H9 (cell line): ENCODE data around the gene URB1. TPM values are rescaled to one million over a fixed set of nuclear protein-coding genes. Genes with fewer than 3 reads are reported as not detected.
A peak's percentile ranks its signal among the peaks of the same experiment; 100 is the strongest.

Source experiments
- DNase-seq: peaks from one replicate; pipeline ENCODE4 v3.0.0-alpha.2; 2017
- H2AFZ ChIP-seq: one replicate; pipeline ENCODE4 v1.6.1; 2013; ENCODE audit warnings: mild to moderate bottlenecking, low read length, control low read depth, moderate library complexity
- H2AK5ac ChIP-seq: 2 replicates; pipeline ENCODE4 v1.6.1; 2013; ENCODE audit warnings: low read length, control low read depth, mixed read lengths; ENCODE audit not compliant: insufficient read length
- H2BK120ac ChIP-seq: one replicate; pipeline ENCODE4 v1.6.1; 2013; ENCODE audit warnings: low read depth, mild to moderate bottlenecking, low read length, control low read depth, inconsistent platforms; ENCODE audit not compliant: poor library complexity, severe bottlenecking
- H2BK12ac ChIP-seq: 2 replicates; pipeline ENCODE4 v1.6.1; 2013; ENCODE audit warnings: low read length, control low read depth, mixed read lengths, low read depth; ENCODE audit not compliant: insufficient read length
- H2BK15ac ChIP-seq: 2 replicates; pipeline ENCODE4 v1.6.1; 2013; ENCODE audit warnings: low read depth, low read length, control low read depth
- H2BK20ac ChIP-seq: one replicate; pipeline ENCODE4 v1.6.1; 2013; ENCODE audit warnings: low read depth, mild to moderate bottlenecking, low read length, control low read depth, inconsistent platforms; ENCODE audit not compliant: poor library complexity, severe bottlenecking
- H2BK5ac ChIP-seq: 2 replicates; pipeline ENCODE4 v1.6.1; 2013; ENCODE audit warnings: low read length, control low read depth, mixed read lengths; ENCODE audit not compliant: insufficient read length
- H3K14ac ChIP-seq: 2 replicates; pipeline ENCODE4 v1.6.1; 2013; ENCODE audit warnings: low read length, control low read depth; ENCODE audit not compliant: insufficient read depth
- H3K18ac ChIP-seq: 2 replicates; pipeline ENCODE4 v1.6.1; 2013; ENCODE audit warnings: low read depth, mild to moderate bottlenecking, mixed read lengths, low read length, control low read depth; ENCODE audit not compliant: insufficient read length
- H3K23ac ChIP-seq: 2 replicates; pipeline ENCODE4 v1.6.1; 2013; ENCODE audit warnings: low read length, control low read depth, mixed read lengths, low read depth; ENCODE audit not compliant: insufficient read length
- H3K23me2 ChIP-seq: 2 replicates; pipeline ENCODE4 v1.6.1; 2013; ENCODE audit warnings: low read depth, mild to moderate bottlenecking, mixed read lengths, low read length, control low read depth; ENCODE audit not compliant: insufficient read length, poor library complexity, severe bottlenecking
- H3K27ac ChIP-seq: 2 replicates; pipeline ENCODE4 v1.5.1; 2013; ENCODE audit warnings: low read length, control low read depth, mixed read lengths, low read depth; ENCODE audit not compliant: insufficient read length
- H3K27me3 ChIP-seq: 2 replicates; pipeline ENCODE4 v1.6.1; 2013; ENCODE audit warnings: low read length, control low read depth, inconsistent platforms; ENCODE audit not compliant: insufficient read depth
- H3K4ac ChIP-seq: 2 replicates; pipeline ENCODE4 v1.6.1; 2013; ENCODE audit warnings: low read depth, mild to moderate bottlenecking, control low read depth, inconsistent platforms, low read length, moderate library complexity
- H3K4me1 ChIP-seq: 2 replicates; pipeline ENCODE4 v1.6.1; 2013; ENCODE audit warnings: low read length, control low read depth, inconsistent platforms; ENCODE audit not compliant: insufficient read depth
- H3K4me2 ChIP-seq: 2 replicates; pipeline ENCODE4 v1.6.1; 2013; ENCODE audit warnings: low read length, control low read depth, mixed read lengths; ENCODE audit not compliant: insufficient read length, insufficient read depth
- H3K56ac ChIP-seq: 2 replicates; pipeline ENCODE4 v1.6.1; 2013; ENCODE audit warnings: low read depth, mild to moderate bottlenecking, mixed read lengths, low read length, control low read depth; ENCODE audit not compliant: insufficient read length
- H3K79me1 ChIP-seq: 2 replicates; pipeline ENCODE4 v1.6.1; 2013; ENCODE audit warnings: low read depth, mild to moderate bottlenecking, moderate library complexity, low read length, control low read depth, inconsistent platforms; ENCODE audit not compliant: insufficient read depth, poor library complexity, severe bottlenecking
- H3K79me2 ChIP-seq: 2 replicates; pipeline ENCODE4 v1.6.1; 2013; ENCODE audit warnings: low read length, control low read depth, inconsistent platforms; ENCODE audit not compliant: insufficient read depth
- H3K9ac ChIP-seq: 2 replicates; pipeline ENCODE4 v1.6.1; 2013; ENCODE audit warnings: low read length, control low read depth, mixed read lengths; ENCODE audit not compliant: insufficient read length; ENCODE audit errors: extremely low read depth
- H3K9me3 ChIP-seq: one replicate; pipeline ENCODE4 v1.6.1; 2013; ENCODE audit warnings: low read depth, low read length, inconsistent platforms; ENCODE audit not compliant: control insufficient read depth
- H3T11ph ChIP-seq: one replicate; pipeline ENCODE4 v1.6.1; 2013; ENCODE audit warnings: mild to moderate bottlenecking, low read length, control low read depth, inconsistent platforms
- H4K20me1 ChIP-seq: one replicate; pipeline ENCODE4 v1.6.1; 2013; ENCODE audit not compliant: control insufficient read depth, insufficient read length, insufficient read depth
- H4K5ac ChIP-seq: 2 replicates; pipeline ENCODE4 v1.6.1; 2013; ENCODE audit warnings: low read depth, mild to moderate bottlenecking, mixed read lengths, low read length, control low read depth; ENCODE audit not compliant: insufficient read length
- H4K8ac ChIP-seq: replicated peaks from 2 replicates; pipeline ENCODE4 v1.6.1; 2013; ENCODE audit warnings: low read length, control low read depth, mixed read lengths, low read depth; ENCODE audit not compliant: insufficient read length
- H4K91ac ChIP-seq: 2 replicates; pipeline ENCODE4 v1.6.1; 2013; ENCODE audit warnings: low read depth, mild to moderate bottlenecking, moderate library complexity, mixed read lengths, low read length, control low read depth; ENCODE audit not compliant: insufficient read length
- H3K27ac Mint-ChIP-seq, 3 experiments: 2 replicates in 2 of 3; 3 replicates in 1 of 3; pipeline ENCODE4 v1.8.0; 2020 to 2021; ENCODE audit warnings: mixed read lengths in 3 of 3, mild to moderate bottlenecking in 1 of 3, moderate library complexity in 1 of 3
- H3K27me3 Mint-ChIP-seq: 2 replicates; pipeline ENCODE4 v1.8.0; 2021; ENCODE audit warnings: low read depth, mild to moderate bottlenecking, moderate library complexity, mixed read lengths
- H3K36me3 Mint-ChIP-seq, 3 experiments: 2 replicates in 2 of 3; 3 replicates in 1 of 3; pipeline ENCODE4 v1.8.0; 2020 to 2021; ENCODE audit warnings: low read depth in 3 of 3, mixed read lengths in 3 of 3; ENCODE audit not compliant: insufficient read depth in 1 of 3
- H3K4me1 Mint-ChIP-seq, 2 experiments: 2 replicates each; pipeline ENCODE4 v1.8.0; 2020; ENCODE audit warnings: mixed read lengths in 2 of 2
- H3K4me3 Mint-ChIP-seq, 2 experiments: 2 replicates in 1 of 2; 3 replicates in 1 of 2; pipeline ENCODE4 v1.8.0; 2020 to 2021; ENCODE audit warnings: mild to moderate bottlenecking in 2 of 2, mixed read lengths in 2 of 2, moderate library complexity in 1 of 2
- H3K9me3 Mint-ChIP-seq, 2 experiments: 2 replicates in 1 of 2; 3 replicates in 1 of 2; pipeline ENCODE4 v1.8.0; 2020; ENCODE audit warnings: mild to moderate bottlenecking in 2 of 2, mixed read lengths in 2 of 2, moderate library complexity in 1 of 2
- CTCF ChIP-seq: fragments of 200-600 bp; sonication (generic); conservative IDR thresholded peaks from 3 replicates; pipeline ENCODE4 v1.8.0; 2021; ENCODE audit warnings: antibody characterized with exemption, mild to moderate bottlenecking
- WGBS: extraction: QIAGEN DNeasy Blood & Tissue Kit; methylation state at CpG from one replicate; pipeline ENCODE4 v1.1.7; 2013; ENCODE audit warnings: missing lambda C conversion rate, low lambda C conversion rate, mixed read lengths; ENCODE audit not compliant: insufficient read length; ENCODE audit errors: extremely low coverage; 5-methylcytosine and 5-hydroxymethylcytosine counted together
- total RNA-seq: library from RNA; stranded (reverse); gene quantifications from 2 replicates; pipeline ENCODE4 v1.2.1, GENCODE V29; 2021

The URB1 gene
- total RNA-seq, 1 experiment from 2014 or later = 23.5 TPM

- H3K9ac ChIP-seq = no peak overlapping the region
- no peaks in the 10 kb centered on the region for H4K20me1 ChIP-seq
- no peak for TF ChIP-seq CTCF
- no peak overlapping the region for H3K14ac ChIP-seq
- no peak overlapping the region for H3K27ac ChIP-seq
- Mint-ChIP-seq H3K36me3 (peaks cover 52 to 94% (median 94%) of the 10 kb centered on the region in 3 experiments), H3K4me1 (no peaks in the 10 kb centered on the region), H3K4me3 (no peak overlapping the region), H3K9me3 (no peaks in the 10 kb centered on the region), H3K27ac (0 out of 7 replicates have a peak overlapping the region, but pooled peaks of 1 of the 3 experiments have one; percentile 66), H3K27me3 (no peaks in the 10 kb centered on the region)
- H3K4me2 ChIP-seq = no peak overlapping the region
- no peak overlapping the region for H2BK120ac ChIP-seq
- H2BK20ac ChIP-seq = no peak overlapping the region
- no peak overlapping the region for H4K5ac ChIP-seq
- no peak overlapping the region for H2BK12ac ChIP-seq
- no CpG with 5 or more reads among the region's 10 CpGs for WGBS
- no peaks in the 10 kb centered on the region for H3K79me2 ChIP-seq
- H2BK15ac ChIP-seq = no peak overlapping the region
- no peaks in the 10 kb centered on the region for H3K9me3 ChIP-seq
- H4K91ac ChIP-seq = no peak overlapping the region
- H2BK5ac ChIP-seq = no peak overlapping the region
- no peak overlapping the region for H2AFZ ChIP-seq
- no peak for DNase-seq
- H3K4ac ChIP-seq = no peak overlapping the region
- no peak overlapping the region for H3K23ac ChIP-seq
- no peak overlapping the region for H3K18ac ChIP-seq
- H2AK5ac ChIP-seq = no peak overlapping the region
- no peak overlapping the region for H3K56ac ChIP-seq
- no peaks in the 10 kb centered on the region for H3K27me3 ChIP-seq
- H3K23me2 ChIP-seq = no peaks in the 10 kb centered on the region
- no peaks in the 10 kb centered on the region for H3K4me1 ChIP-seq
- no peak overlapping the region for H3T11ph ChIP-seq
- H3K79me1 ChIP-seq = no peaks in the 10 kb centered on the region
- H4K8ac ChIP-seq = no peak overlapping the region
Measured at GRCh38 chr21:32322676-32323075, 70.1 kb downstream of the URB1 start.
